ENCODE measurements around the gene POGLUT2.

DNA sequence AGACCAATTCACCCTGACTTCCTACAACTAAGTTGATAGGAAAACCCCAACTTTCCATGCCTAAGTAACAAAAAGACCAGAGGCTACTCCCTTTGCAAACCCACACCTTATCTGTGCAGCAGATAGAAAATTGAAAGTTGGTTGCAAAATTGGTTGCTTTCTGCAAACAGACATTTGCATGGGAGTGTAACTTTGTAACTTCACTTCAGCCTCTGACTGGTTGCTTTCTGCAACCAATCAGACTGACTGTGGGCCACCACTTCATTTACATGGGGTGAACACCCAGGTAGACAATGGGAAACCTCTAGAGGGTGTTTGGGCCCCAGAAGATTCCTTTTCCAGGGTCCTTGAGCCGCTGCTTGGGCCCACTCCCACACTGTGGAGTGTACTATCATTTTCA, 35.0 kb downstream of the POGLUT2 start:
- TF ChIP-seq LEF1 (IDR thresholded peaks at IDR 0.05; ENCODE audit: borderline replicate concordance) (no peak), BHLHE40 (IDR thresholded peaks at IDR 0.05; ENCODE audit: borderline replicate concordance) (no peak), FOXM1 (IDR thresholded peaks at IDR 0.05; ENCODE audit: borderline replicate concordance) (no peak), NFRKB (IDR thresholded peaks at IDR 0.05) (no peak), TARDBP (IDR thresholded peaks at IDR 0.05) (no peak), SP1 (IDR thresholded peaks at IDR 0.05) (no peak), FOXK2 (IDR thresholded peaks at IDR 0.05) (no peak), CTBP1 (IDR thresholded peaks at IDR 0.05; ENCODE audit: borderline replicate concordance) (no peak), HDGF (IDR thresholded peaks at IDR 0.05; ENCODE audit: borderline replicate concordance) (no peak), SUZ12 (IDR thresholded peaks at IDR 0.05) (no peak), ARNT (IDR thresholded peaks at IDR 0.05) (no peak), ZNF384 (IDR thresholded peaks at IDR 0.05) (no peak), FOXA1 (IDR thresholded peaks at IDR 0.05) (no peak)
- TF ChIP-seq, protein P1, sequence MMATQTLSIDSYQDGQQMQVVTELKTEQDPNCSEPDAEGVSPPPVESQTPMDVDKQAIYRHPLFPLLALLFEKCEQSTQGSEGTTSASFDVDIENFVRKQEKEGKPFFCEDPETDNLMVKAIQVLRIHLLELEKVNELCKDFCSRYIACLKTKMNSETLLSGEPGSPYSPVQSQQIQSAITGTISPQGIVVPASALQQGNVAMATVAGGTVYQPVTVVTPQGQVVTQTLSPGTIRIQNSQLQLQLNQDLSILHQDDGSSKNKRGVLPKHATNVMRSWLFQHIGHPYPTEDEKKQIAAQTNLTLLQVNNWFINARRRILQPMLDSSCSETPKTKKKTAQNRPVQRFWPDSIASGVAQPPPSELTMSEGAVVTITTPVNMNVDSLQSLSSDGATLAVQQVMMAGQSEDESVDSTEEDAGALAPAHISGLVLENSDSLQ (IDR thresholded peaks at IDR 0.05) = no peak
